GM12878 (cell line): ENCODE results near the gene FOSL1.

ENCODE experiments used
- RFX5 ChIP-seq: IDR thresholded peaks from 2 replicates; pipeline ENCODE4 v1.6.1; 2011; ENCODE audit warnings: low read depth, low read length, improper control_type of control experiment
- TF ChIP-seq, protein P1 (sequence below): IDR thresholded peaks from 2 replicates; pipeline ENCODE4 v1.6.1; 2011; ENCODE audit warnings: low read depth, low read length, improper control_type of control experiment, borderline replicate concordance

GRCh38 chr11:65899356-65900124 lies 648 bp downstream of the FOSL1 start:
- TF ChIP-seq, protein P1, sequence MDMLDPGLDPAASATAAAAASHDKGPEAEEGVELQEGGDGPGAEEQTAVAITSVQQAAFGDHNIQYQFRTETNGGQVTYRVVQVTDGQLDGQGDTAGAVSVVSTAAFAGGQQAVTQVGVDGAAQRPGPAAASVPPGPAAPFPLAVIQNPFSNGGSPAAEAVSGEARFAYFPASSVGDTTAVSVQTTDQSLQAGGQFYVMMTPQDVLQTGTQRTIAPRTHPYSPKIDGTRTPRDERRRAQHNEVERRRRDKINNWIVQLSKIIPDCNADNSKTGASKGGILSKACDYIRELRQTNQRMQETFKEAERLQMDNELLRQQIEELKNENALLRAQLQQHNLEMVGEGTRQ, result no peak
- no peak for TF ChIP-seq RFX5
